Neutrophil (primary cell): ENCODE data around the gene DCAF7.

Experiments used
- H3K27ac ChIP-seq: fragments of 200-600 bp; sonication (generic); 2 replicates; pipeline ENCODE4 v1.5.1; 2016; ENCODE audit warnings: mild to moderate bottlenecking, moderate library complexity
- H3K27me3 ChIP-seq: fragments of 200-600 bp; sonication (generic); 2 replicates; pipeline ENCODE4 v1.6.0; 2016; ENCODE audit warnings: mild to moderate bottlenecking
- H3K36me3 ChIP-seq: fragments of 200-600 bp; sonication (generic); 2 replicates; pipeline ENCODE4 v1.5.1; 2017
- H3K4me1 ChIP-seq, 2 experiments: fragments of 200-600 bp in 1 of 2; sonication (generic) in 1 of 2; 1 replicate in 1 of 2; 2 replicates in 1 of 2; pipeline versions ENCODE4 v1.5.1 to v1.6.1; 2013 to 2016; ENCODE audit warnings: low read depth in 1 of 2, low read length in 1 of 2, mild to moderate bottlenecking in 1 of 2, moderate library complexity in 1 of 2; ENCODE audit not compliant: control insufficient read depth in 1 of 2, insufficient read depth in 1 of 2
- H3K4me3 ChIP-seq, 2 experiments: fragments of 200-600 bp in 1 of 2; sonication (generic) in 1 of 2; 1 replicate in 1 of 2; 2 replicates in 1 of 2; pipeline ENCODE4 v1.5.1; 2013 to 2016; ENCODE audit warnings: low read depth in 1 of 2, low read length in 1 of 2, mild to moderate bottlenecking in 1 of 2, moderate library complexity in 1 of 2
- H3K9me3 ChIP-seq: fragments of 200-600 bp; sonication (generic); 2 replicates; pipeline ENCODE4 v1.5.1; 2016
- TF ChIP-seq, protein P1 (sequence below): fragments of 200-600 bp; sonication (generic); IDR thresholded peaks from 2 replicates; pipeline ENCODE4 v1.5.1; 2016; ENCODE audit warnings: antibody characterized with exemption

DCAF7 gene

GRCh38 chr17:63563339-63563738, 13.1 kb downstream of the DCAF7 start:
- no peaks in the 10 kb centered on the region for H3K4me1 ChIP-seq
- TF ChIP-seq, protein P1, sequence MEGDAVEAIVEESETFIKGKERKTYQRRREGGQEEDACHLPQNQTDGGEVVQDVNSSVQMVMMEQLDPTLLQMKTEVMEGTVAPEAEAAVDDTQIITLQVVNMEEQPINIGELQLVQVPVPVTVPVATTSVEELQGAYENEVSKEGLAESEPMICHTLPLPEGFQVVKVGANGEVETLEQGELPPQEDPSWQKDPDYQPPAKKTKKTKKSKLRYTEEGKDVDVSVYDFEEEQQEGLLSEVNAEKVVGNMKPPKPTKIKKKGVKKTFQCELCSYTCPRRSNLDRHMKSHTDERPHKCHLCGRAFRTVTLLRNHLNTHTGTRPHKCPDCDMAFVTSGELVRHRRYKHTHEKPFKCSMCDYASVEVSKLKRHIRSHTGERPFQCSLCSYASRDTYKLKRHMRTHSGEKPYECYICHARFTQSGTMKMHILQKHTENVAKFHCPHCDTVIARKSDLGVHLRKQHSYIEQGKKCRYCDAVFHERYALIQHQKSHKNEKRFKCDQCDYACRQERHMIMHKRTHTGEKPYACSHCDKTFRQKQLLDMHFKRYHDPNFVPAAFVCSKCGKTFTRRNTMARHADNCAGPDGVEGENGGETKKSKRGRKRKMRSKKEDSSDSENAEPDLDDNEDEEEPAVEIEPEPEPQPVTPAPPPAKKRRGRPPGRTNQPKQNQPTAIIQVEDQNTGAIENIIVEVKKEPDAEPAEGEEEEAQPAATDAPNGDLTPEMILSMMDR, result no peak
- no peak overlapping the region for H3K4me3 ChIP-seq
- H3K27me3 ChIP-seq, result no peaks in the 10 kb centered on the region
- H3K27ac ChIP-seq, result no peak overlapping the region
- H3K9me3 ChIP-seq, result no peaks in the 10 kb centered on the region
- no peaks in the 10 kb centered on the region for H3K36me3 ChIP-seq

DNA sequence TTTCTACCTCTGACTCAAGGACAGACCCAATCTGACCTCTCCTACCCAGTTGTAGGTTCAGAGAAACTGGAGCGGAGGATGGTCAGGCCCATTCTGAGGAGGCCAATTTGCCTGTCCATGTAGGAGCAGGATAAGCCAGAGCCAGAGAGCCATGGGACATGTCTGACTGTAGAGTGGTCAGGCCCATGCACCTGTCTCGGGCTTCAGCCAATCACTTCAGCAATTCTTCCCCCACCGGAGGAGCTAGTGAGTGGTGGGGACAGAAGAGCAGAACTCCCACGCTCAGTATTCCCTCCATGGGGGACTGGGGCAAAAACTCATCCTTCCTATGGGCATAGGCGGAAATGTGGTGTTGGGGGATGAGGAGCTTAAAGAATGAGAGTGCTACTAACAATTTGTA, 14.3 kb downstream of the DCAF7 start:
- H3K4me1 ChIP-seq, result no peaks in the 10 kb centered on the region

GRCh38 chr17:63567229-63567628, 17.0 kb downstream of the DCAF7 start:
- Histone ChIP-seq H3K27ac (no peak overlapping the region), H3K27me3 (no peaks in the 10 kb centered on the region), H3K4me1 (peaks cover 18% of the 10 kb centered on the region in 2 experiments), H3K36me3 (no peaks in the 10 kb centered on the region), H3K9me3 (no peaks in the 10 kb centered on the region), H3K4me3 (no peak overlapping the region)
- TF ChIP-seq, protein P1, result no peak

More for the DNA sequence above, 14.3 kb downstream of the DCAF7 start:
- no peaks in the 10 kb centered on the region for H3K27me3 ChIP-seq
- no peaks in the 10 kb centered on the region for H3K9me3 ChIP-seq
- TF ChIP-seq, protein P1, result no peak
- no peak overlapping the region for H3K27ac ChIP-seq
- H3K36me3 ChIP-seq, result no peaks in the 10 kb centered on the region
- H3K4me3 ChIP-seq, result no peak overlapping the region

DNA sequence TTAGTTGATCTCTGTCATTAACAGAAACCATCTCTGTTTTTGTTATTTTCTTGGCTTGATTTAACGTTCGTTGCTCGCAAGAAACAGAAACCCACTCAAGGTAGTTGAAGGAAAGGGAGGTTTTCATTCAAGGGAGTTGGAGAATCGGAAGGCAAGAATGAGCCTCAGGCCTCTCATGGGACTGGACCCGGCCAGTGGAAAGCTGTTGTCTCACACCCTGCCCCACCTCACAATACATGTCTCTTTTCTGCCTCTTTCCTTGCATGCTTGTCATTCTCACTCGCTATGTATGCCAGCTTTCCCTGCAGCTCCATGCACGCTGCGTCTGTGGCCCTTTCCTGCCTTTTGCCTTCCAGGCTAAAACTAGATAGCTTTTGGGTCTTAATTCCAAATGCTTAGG, 18.3 kb downstream of the DCAF7 start:
- Histone ChIP-seq H3K27ac (no peak overlapping the region), H3K27me3 (no peaks in the 10 kb centered on the region), H3K4me3 (no peak overlapping the region), H3K9me3 (no peaks in the 10 kb centered on the region), H3K36me3 (no peaks in the 10 kb centered on the region), H3K4me1 (peaks cover 28% of the 10 kb centered on the region in 2 experiments)
- TF ChIP-seq, protein P1, result no peak

DNA sequence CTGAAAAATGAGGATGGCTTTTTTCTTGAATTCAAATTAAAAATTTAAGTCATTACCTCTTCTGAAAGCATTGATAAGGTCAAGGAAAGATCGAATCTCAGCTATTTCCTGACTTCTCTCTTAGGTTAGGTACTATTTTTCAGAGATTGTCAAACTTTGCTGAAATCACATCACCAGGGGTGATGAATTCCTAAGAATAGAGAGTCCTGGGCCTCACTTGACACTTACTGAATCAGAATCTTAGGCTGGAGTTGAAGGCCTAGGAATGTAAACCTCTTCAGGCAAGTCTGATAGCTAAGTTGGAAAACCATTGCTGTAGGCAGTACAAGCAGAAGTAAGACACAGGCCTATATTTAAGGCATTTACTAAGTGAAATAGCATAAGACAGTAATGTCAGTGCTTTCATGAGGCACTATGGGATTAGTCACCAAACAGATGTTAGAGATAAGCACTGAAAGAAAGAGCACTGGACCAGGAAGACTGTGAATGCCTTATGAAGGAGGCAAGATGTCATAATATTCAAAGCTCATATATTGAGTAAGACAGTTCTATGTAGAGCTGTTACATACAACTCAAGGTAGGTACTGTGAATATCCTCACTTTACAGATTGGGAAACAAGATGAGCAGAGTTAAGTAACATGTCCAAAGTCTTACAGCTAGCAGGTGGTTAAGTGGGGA, 21.5 kb downstream of the DCAF7 start:
- H3K27ac ChIP-seq, result peak overlapping the region; percentile 67
- no peaks in the 10 kb centered on the region for H3K36me3 ChIP-seq
- H3K4me1 ChIP-seq, result peaks cover 28% of the 10 kb centered on the region in 2 experiments
- no peaks in the 10 kb centered on the region for H3K9me3 ChIP-seq
- TF ChIP-seq, protein P1, result no peak
- H3K27me3 ChIP-seq, result no peaks in the 10 kb centered on the region
- no peak overlapping the region for H3K4me3 ChIP-seq
